CD4-positive, alpha-beta T cell (primary cell): ENCODE measurements around the gene SLC12A5. TPM values are rescaled to one million over a fixed set of nuclear protein-coding genes. Genes with fewer than 3 reads are reported as not detected.

Experiments
- ATAC-seq: fragments of 200-7000 bp; cut with Tn5 transposase; one replicate; pipeline ENCODE4 v1.10.0; 2022; ENCODE audit warnings: mild to moderate bottlenecking; ENCODE audit not compliant: poor library complexity
- CTCF ChIA-PET: fragments of 350-600 bp; sonication (Branson Sonifier 250); formaldehyde crosslinking; loops from one replicate; lab custom pipeline; 2021; ENCODE audit warnings: antibody characterized with exemption, inconsistent platforms; lab: Charles Lee
- POLR2A ChIA-PET: fragments of 350-600 bp; sonication (Branson Sonifier 250); formaldehyde crosslinking; loops from one replicate; lab custom pipeline; 2021; ENCODE audit warnings: antibody characterized with exemption, inconsistent platforms; lab: Charles Lee
- DNase-seq, 14 experiments: peaks; one replicate each; pipeline ENCODE4 v3.0.0-alpha.2; 2013 to 2020; ENCODE audit warnings: mixed read lengths in 2 of 14
- H3K27ac ChIP-seq, 2 donors: one replicate each; pipeline versions ENCODE4 v1.5.1 to v1.7.0; 2013; ENCODE audit warnings: low read length in 2 of 2, low read depth in 1 of 2, mild to moderate bottlenecking in 1 of 2
- H3K27me3 ChIP-seq, 2 experiments: 1 replicate in 1 of 2; 2 replicates in 1 of 2; pipeline versions ENCODE4 v1.6.1 to v1.7.0; 2013; ENCODE audit warnings: low read length in 2 of 2, control low read depth in 1 of 2, mild to moderate bottlenecking in 1 of 2, moderate library complexity in 1 of 2; ENCODE audit not compliant: insufficient read depth in 2 of 2, control insufficient read depth in 1 of 2
- H3K36me3 ChIP-seq: one replicate; pipeline ENCODE4 v1.6.1; 2013; ENCODE audit warnings: low read length, control low read depth; ENCODE audit not compliant: insufficient read depth
- H3K4me1 ChIP-seq: one replicate; pipeline ENCODE4 v1.6.1; 2013; ENCODE audit warnings: low read length, control low read depth; ENCODE audit not compliant: insufficient read depth
- H3K4me3 ChIP-seq: one replicate; pipeline ENCODE4 v1.5.1; 2013; ENCODE audit warnings: mild to moderate bottlenecking, low read length, moderate library complexity
- H3K9me3 ChIP-seq, 2 experiments: 1 replicate in 1 of 2; 2 replicates in 1 of 2; pipeline versions ENCODE4 v1.6.1 to v1.7.0; 2013; ENCODE audit warnings: low read length in 2 of 2, mild to moderate bottlenecking in 2 of 2, control low read depth in 1 of 2, moderate library complexity in 1 of 2; ENCODE audit not compliant: control insufficient read depth in 1 of 2, insufficient read depth in 1 of 2
- H3K27ac Mint-ChIP-seq: one replicate; pipeline ENCODE4 v1.8.0; 2020; ENCODE audit warnings: mixed read lengths
- H3K27me3 Mint-ChIP-seq: one replicate; pipeline ENCODE4 v1.8.0; 2021; ENCODE audit warnings: mixed read lengths
- H3K36me3 Mint-ChIP-seq: one replicate; pipeline ENCODE4 v1.8.0; 2021; ENCODE audit warnings: low read depth, mixed read lengths
- H3K4me1 Mint-ChIP-seq: one replicate; pipeline ENCODE4 v1.8.0; 2021; ENCODE audit warnings: low read depth, mixed read lengths
- H3K4me3 Mint-ChIP-seq: one replicate; pipeline ENCODE4 v1.8.0; 2020; ENCODE audit warnings: mild to moderate bottlenecking, mixed read lengths
- H3K9me3 Mint-ChIP-seq: one replicate; pipeline ENCODE4 v1.8.0; 2020; ENCODE audit warnings: mixed read lengths
- intact Hi-C, 2 experiments: fragments of 100-400 bp; cut with DNase I in 1 of 2; cut with micrococcal nuclease in 1 of 2; formaldehyde crosslinking; loops; one replicate each; pipeline versions ENCODE4 v1.15.1 to v1.9.0; 2023 to 2025; cut with DNase I, micrococcal nuclease
- total RNA-seq, 174 experiments: library from RNA in 2 of 174; stranded (reverse) in 2 of 174; gene quantifications; one replicate each; pipeline ENCODE4 v1.2.3 and lab custom pipeline; 2021 to 2026
- TF ChIP-seq, protein P1 (sequence below): fragments of 200-600 bp; IDR thresholded peaks from one replicate; pipeline ENCODE4 v1.8.0; 2022; ENCODE audit warnings: antibody characterized with exemption, mild to moderate bottlenecking

The SLC12A5 gene
- total RNA-seq, 2 experiments from 2014 or later, result 1.3 to 2.4 TPM

DNA sequence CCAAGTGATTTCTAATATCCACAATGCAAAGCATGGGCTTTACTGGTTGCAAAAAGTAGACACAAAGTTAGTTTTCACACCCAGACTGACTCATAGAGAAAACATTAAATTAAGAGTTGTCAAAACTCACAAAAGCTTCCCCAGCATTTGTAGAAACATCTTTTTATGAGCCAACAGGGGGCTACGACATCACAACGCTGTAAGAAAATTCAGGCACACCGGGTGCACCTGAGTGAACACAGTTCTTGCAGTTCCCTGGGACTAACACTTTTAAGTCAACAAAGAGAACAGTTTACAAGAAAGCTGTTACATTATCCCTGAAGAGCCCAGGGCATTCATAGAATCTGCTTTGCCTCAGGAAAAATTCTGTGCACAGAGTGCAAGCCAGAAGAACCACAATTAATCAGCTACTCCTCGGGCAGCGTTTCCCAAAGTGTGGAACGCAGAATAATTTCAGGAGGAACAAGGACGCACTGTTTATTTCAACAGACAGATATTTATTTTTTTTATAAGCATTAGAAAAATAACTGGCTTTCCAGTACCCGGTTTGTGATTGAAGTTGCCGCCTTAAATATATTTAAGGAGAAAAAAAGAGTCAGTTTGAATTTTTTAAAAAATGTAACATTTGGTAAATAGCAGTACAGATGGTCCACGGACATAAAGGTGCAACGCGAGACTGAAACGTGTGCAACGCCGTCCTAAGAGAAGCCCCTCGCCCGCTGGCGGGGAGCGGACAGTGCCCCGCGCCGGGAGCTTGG lies 59.6 kb downstream of the SLC12A5 start:
- Histone ChIP-seq H3K27me3 (no peaks in the 10 kb centered on the region), H3K4me3 (peak overlapping the region; percentile 95), H3K36me3 (no peaks in the 10 kb centered on the region), H3K9me3 (no peaks in the 10 kb centered on the region), H3K27ac (peak overlapping the region in 1 of 2 donors; percentile 85), H3K4me1 (peaks cover 22% of the 10 kb centered on the region)
- Mint-ChIP-seq H3K9me3 (no peaks in the 10 kb centered on the region), H3K4me3 (peak overlapping the region; percentile 94), H3K36me3 (peaks cover 20% of the 10 kb centered on the region), H3K4me1 (peaks cover 66% of the 10 kb centered on the region), H3K27ac (peak overlapping the region; percentile 86), H3K27me3 (no peaks in the 10 kb centered on the region)
- intact Hi-C loops, result loop anchor here (1.0 to 5.0 kb wide), 7 partner anchors 74 to 296 kb away; partner anchors contain the start of genes ZNF335 (in 2 of the 2), DNTTIP1 (in 1 of the 2), PCIF1 (in 1 of the 2) and UBE2C (in 1 of the 2)
- peak in 2 of 14 experiments; percentile 23 to 24 for DNase-seq
- ChIA-PET CTCF (interaction anchor here (1.1 to 1.3 kb wide), 4 partner anchors 66 to 119 kb away, joined by 3 to 6 read pairs (median 4); no protein-coding TSS in a partner anchor), POLR2A (interaction anchor here (0.9 to 1.5 kb wide), 3 partner anchors 11 to 276 kb away, joined by 3 to 10 read pairs (median 5); partner anchors contain the start of gene PCIF1)
- no peak for ATAC-seq
- TF ChIP-seq, protein P1, sequence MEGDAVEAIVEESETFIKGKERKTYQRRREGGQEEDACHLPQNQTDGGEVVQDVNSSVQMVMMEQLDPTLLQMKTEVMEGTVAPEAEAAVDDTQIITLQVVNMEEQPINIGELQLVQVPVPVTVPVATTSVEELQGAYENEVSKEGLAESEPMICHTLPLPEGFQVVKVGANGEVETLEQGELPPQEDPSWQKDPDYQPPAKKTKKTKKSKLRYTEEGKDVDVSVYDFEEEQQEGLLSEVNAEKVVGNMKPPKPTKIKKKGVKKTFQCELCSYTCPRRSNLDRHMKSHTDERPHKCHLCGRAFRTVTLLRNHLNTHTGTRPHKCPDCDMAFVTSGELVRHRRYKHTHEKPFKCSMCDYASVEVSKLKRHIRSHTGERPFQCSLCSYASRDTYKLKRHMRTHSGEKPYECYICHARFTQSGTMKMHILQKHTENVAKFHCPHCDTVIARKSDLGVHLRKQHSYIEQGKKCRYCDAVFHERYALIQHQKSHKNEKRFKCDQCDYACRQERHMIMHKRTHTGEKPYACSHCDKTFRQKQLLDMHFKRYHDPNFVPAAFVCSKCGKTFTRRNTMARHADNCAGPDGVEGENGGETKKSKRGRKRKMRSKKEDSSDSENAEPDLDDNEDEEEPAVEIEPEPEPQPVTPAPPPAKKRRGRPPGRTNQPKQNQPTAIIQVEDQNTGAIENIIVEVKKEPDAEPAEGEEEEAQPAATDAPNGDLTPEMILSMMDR, result no peak

DNA sequence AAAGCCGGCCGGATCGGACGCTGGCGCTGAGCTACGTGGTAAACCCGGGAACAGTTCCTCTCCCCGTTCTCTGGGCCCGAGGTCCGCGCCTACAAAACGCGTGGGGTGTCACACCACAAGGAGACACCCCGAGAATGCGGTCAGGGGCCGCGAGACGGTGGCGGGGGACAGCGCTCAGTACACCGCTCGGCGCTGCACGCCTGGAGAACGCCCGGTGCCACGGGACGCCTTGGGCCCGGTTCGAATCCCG lies 60.1 kb downstream of the SLC12A5 start:
- peak; percentile 30 for ATAC-seq
- H3K27me3 Mint-ChIP-seq, result no peaks in the 10 kb centered on the region
- peaks cover 61% of the 10 kb centered on the region for H3K4me1 Mint-ChIP-seq

More for the DNA sequence above, 60.1 kb downstream of the SLC12A5 start:
- H3K4me3 ChIP-seq, result peak overlapping the region; percentile 95
- no peaks in the 10 kb centered on the region for H3K36me3 ChIP-seq
- no peaks in the 10 kb centered on the region for H3K9me3 ChIP-seq
- Mint-ChIP-seq H3K27ac (peak overlapping the region; percentile 86), H3K4me3 (peak overlapping the region; percentile 94), H3K9me3 (no peaks in the 10 kb centered on the region), H3K36me3 (peaks cover 20% of the 10 kb centered on the region)
- H3K27ac ChIP-seq, result peak overlapping the region; percentile 67 to 85
- peak in 1 of 14 experiments; percentile 27 for DNase-seq
- no peaks in the 10 kb centered on the region for H3K27me3 ChIP-seq
- POLR2A ChIA-PET, result interaction anchor here (1.3 to 1.5 kb wide), 2 partner anchors 154 to 275 kb away, joined by 5 to 10 read pairs; partner anchors contain the start of gene PCIF1
- CTCF ChIA-PET, result interaction anchor here (1.1 to 1.3 kb wide), 3 partner anchors 66 to 119 kb away, joined by 3 to 6 read pairs (median 4); no protein-coding TSS in a partner anchor
- H3K4me1 ChIP-seq, result peaks cover 22% of the 10 kb centered on the region
- intact Hi-C loops, result loop anchor here (1.0 to 5.0 kb wide), 7 partner anchors 74 to 297 kb away; partner anchors contain the start of genes ZNF335 (in 2 of the 2), DNTTIP1 (in 1 of the 2), PCIF1 (in 1 of the 2) and UBE2C (in 1 of the 2)
- TF ChIP-seq, protein P1, result no peak
